HG02885 (cell line): Measurements from ENCODE around the gene TSPAN5.

Source experiments
- ATAC-seq: cut with Tn5 transposase; IDR thresholded peaks from one replicate; pipeline ENCODE4 v1.9.1; 2021; ENCODE audit warnings: mild to moderate bottlenecking; ENCODE audit not compliant: unreplicated experiment, poor library complexity

Gene TSPAN5

GRCh38 chr4:98603683-98604521 is 54.5 kb downstream of the TSPAN5 start:
- ATAC-seq: peak; percentile 50

- peak; percentile 68 for ATAC-seq
These were observed 56.1 kb downstream of the TSPAN5 start for GRCh38 chr4:98602270-98602669.

DNA sequence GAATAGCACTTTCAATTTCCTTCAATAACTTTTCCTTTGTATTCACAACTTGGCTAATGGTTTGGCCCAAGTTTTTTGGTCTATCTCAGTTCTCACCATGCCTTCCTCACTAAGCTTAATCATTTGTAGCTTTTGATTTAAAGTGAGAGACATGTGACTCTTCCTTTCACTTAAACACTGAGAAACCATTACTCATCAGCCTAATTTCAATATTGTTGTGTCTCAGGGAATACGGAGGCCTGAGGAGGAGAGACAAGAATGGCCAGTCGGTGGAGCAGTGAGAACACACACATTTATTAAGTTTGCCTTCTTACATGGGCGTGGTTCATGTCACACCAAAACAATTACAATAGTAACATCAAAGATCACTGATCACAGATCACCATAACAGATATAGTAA is 56.7 kb downstream of the TSPAN5 start:
- peak; percentile 57 for ATAC-seq

GRCh38 chr4:98599617-98600205 is 58.7 kb downstream of the TSPAN5 start:
- no peak for ATAC-seq

DNA sequence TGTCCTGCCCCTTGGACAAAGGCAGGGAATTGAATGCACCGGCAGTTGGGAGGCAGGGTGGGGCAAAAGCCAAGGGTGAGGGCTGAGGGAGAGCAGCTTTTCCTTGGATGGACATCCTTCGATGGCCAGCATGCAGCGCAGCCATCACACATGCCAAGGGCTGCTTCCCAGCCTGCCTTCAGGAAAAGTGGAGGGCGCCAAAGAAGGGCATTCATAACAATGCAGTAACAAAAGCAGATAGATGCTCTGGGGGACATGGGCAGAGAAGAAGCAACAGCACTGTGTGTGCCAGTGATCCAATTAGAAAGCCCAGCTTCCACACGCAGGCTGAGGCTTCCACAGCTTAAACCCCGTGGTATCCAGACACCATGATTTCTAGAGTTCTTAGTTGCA is 71.5 kb downstream of the TSPAN5 start:
- no peak for ATAC-seq

GRCh38 chr4:98586291-98586961 is 72.0 kb downstream of the TSPAN5 start:
- ATAC-seq: no peak

DNA sequence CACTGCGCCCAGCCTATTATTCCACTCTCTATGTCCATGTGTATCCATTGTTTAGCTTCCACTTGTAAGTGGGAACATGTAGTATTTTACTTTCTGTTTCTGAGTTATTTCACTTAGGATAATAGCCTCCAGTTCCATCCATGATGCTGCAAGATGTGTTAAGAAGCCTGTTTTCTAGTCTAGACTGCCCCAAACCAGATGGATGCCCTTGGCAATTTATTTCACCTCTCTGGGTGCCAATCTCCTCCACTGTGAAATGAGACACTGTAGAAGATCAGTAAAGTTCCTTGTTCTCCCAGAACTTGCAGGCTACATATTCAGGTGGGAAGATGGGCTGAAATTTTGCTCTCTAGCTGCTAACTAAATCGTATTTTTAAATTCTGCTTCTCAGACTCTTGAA is 72.8 kb downstream of the TSPAN5 start:
- no peak for ATAC-seq

DNA sequence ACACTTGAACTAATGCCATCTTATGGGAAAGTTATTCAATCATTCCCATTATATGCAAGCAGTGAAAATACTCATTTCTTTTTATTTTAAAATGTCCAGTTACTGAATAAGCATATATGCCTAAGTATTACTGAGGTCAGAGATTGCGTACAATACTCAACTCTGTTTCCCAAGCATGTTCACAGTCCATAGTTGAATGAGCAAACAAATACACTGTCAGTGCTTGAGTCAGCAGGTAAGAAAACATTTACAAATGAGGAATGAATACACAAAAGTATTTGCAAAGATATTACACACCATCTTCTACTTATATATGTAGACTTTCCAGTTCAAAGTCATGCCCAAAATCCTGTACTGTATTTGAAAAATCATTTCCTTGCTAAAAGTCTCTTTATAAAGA is 74.1 kb downstream of the TSPAN5 start:
- ATAC-seq: no peak

DNA sequence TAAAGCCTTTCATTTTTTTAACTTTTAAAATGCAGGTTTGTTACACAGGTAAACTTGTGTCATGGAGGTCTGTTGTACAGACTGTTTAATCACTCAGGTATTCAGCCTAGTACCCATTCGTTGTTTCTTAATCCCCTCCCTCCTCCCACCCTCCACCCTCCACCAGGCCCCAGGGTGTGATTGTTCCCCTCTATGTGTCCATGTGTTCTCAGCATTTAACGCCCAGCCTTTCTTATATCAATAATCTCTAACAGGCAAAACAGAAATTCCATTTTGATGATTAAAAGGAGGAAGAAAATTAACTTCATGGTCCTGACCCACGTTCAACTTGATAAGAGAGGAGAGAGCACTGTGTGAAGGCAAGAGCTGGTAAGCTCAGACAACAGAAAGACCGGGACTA is 75.1 kb downstream of the TSPAN5 start:
- no peak for ATAC-seq

DNA sequence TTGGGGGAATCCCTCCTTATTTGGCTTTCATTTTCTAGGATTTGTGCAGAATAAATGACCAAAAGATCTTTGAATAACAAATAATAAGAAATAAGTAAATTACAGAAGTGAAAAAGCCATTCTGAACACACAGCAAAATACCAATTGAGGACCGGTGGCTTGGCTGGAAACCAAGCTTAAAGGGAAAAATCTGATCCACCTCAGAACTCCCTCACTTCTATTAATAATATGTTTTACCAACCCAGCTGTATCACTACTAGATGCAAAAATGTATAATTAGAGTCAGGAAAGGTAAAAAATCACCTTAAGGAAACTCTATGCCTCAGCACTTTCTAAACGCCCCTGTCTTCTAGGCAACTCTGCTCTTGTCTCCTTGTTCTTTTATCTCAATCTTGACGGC is 77.3 kb downstream of the TSPAN5 start:
- ATAC-seq: no peak

- ATAC-seq: no peak
These were observed 80.5 kb downstream of the TSPAN5 start for GRCh38 chr4:98577956-98578355.

DNA sequence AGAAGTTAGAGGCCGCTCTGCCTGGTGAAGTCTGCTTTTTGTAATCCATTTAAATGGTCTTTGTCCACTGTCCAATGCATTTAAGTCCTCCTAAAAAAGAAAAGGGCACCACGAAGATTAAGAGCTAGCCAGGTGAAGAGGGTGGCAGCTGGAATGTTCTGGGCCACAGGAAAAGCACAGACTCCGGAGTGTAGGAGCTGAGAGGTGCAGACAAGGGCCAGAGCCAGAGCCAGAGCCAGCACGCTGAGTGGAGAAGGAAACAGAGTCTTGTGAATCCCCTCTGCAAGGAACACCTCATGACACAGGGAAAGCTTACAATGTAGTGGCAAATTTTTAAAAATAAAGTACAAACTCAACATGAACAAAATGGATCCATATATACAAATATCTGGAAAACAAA is 83.6 kb downstream of the TSPAN5 start:
- ATAC-seq: no peak

DNA sequence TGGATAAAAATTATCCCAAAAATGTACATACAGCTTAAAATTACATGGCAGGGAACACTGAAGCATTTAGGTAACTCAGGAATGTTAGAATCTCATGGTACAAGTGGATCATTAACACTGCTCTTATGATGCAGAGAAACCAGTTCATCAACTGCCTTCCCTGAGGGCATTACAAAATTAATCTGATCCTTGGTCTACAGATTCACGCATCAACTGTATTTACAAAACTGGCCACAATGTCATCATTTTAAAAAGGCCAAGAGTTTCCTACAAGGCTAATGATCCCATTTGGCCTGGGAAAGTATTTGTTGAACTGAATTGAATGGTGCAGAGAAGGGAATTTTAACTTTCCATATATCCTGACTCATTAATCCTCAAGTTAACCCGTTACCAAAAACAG is 84.6 kb downstream of the TSPAN5 start:
- no peak for ATAC-seq

DNA sequence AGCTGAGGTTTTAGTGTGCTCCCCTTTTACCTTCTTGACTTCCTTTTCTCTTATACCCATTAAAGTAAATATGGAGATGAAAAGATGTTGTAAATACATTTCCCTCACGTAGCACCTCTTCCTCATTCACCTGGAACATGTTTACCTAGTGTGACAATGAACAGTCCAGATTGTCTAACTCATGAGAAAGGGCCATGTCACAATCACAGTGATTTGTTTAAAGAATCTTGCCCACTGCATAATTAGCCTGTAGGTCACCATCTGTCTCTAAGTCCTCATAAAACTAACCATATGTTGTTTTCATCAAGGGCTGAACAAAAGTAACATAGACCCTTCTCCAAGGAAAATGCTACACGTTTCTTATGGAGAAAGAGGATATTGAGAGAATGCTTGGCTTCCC is 85.7 kb downstream of the TSPAN5 start:
- no peak for ATAC-seq

GRCh38 chr4:98571161-98571786 is 87.1 kb downstream of the TSPAN5 start:
- no peak for ATAC-seq

- no peak for ATAC-seq
These were observed 88.1 kb downstream of the TSPAN5 start for GRCh38 chr4:98570151-98570797.

GRCh38 chr4:98568941-98569663 is 89.3 kb downstream of the TSPAN5 start:
- ATAC-seq: no peak

DNA sequence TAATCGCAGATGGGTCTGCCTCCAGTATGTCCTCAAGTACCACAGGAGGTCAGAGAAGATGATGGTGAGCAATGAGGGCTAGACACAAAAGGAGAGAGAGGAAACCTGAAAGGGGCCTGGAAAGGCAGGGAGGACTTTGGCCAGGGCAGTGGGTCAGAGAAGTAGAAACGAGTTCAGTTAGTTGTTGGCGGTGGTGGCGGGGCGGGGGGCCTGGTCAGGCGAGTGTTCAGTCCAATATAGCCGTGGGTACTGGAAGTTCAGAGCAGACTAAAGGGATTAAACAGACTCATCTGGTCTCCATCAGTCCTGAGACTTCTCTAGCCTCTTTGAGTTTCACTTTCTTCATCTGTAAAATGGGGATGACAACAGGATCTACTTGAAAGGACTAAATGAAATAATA is 90.8 kb downstream of the TSPAN5 start:
- ATAC-seq: no peak

DNA sequence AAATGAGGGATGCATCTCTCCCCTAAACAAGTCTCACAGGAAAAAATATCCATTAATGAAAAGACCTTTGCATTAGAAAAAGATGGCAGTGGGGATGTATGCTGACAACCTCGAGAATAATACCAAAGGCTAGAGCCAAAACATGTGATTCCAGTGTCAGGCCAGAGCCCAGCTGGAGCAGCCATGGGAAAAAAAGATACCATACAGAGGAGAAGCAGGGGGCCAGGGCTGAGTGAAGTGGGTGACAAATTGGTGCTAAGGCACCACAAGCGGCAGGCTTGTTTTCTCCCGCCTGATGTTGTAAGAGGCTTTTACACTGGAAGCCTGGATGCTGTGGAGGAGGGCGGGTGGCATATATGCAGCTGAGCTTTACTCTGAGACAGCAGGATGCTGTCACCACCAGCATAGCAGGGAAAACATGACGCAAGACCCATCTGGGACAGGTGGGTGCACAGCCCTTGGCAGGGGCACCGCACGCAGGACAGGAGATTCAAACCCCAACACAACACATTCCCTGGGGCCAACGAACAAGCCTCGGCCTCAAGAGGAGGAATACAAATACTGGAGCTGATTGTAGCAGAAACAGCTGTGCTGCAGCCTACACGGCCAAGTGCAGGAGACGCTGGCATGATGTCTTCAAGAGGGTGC is 91.9 kb downstream of the TSPAN5 start:
- no peak for ATAC-seq
